NB4 (cell line): Measurements from ENCODE around the gene GMPPB.

Experiments
- DNase-seq: peaks from one replicate; pipeline ENCODE4 v3.0.0; 2010; ENCODE audit warnings: low read depth
- H3K4me3 ChIP-seq: one replicate; pipeline ENCODE4 v1.5.1; 2011; ENCODE audit warnings: mild to moderate bottlenecking, low read depth, low read length, moderate library complexity
- CTCF ChIP-seq: IDR thresholded peaks from one replicate; pipeline ENCODE4 v1.5.1; 2012; ENCODE audit warnings: low read depth, low read length
- MYC ChIP-seq: IDR thresholded peaks from 2 replicates; pipeline ENCODE4 v1.6.1; 2011; ENCODE audit warnings: low read depth, low read length
- POLR2A ChIP-seq: IDR thresholded peaks from 2 replicates; pipeline ENCODE4 v1.6.1; 2011; ENCODE audit warnings: mild to moderate bottlenecking; ENCODE audit not compliant: insufficient read length; ENCODE audit errors: extremely low read depth
- TF ChIP-seq, protein P1 (sequence below): IDR thresholded peaks from 2 replicates; pipeline ENCODE4 v1.6.1; 2011; ENCODE audit warnings: low read depth, low read length

Gene GMPPB

GRCh38 chr3:49734752-49735151 lies 11.0 kb upstream of the GMPPB start:
- TF ChIP-seq MYC (no peak), CTCF (no peak), POLR2A (no peak)
- TF ChIP-seq, protein P1, sequence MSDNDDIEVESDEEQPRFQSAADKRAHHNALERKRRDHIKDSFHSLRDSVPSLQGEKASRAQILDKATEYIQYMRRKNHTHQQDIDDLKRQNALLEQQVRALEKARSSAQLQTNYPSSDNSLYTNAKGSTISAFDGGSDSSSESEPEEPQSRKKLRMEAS: no peak
- no peak overlapping the region for H3K4me3 ChIP-seq
- no peak for DNase-seq

- DNase-seq: no peak
- TF ChIP-seq POLR2A (no peak), CTCF (no peak), MYC (no peak)
- TF ChIP-seq, protein P1: no peak
- no peak overlapping the region for H3K4me3 ChIP-seq
These were observed 9.8 kb upstream of the GMPPB start for GRCh38 chr3:49733551-49733950.

DNA sequence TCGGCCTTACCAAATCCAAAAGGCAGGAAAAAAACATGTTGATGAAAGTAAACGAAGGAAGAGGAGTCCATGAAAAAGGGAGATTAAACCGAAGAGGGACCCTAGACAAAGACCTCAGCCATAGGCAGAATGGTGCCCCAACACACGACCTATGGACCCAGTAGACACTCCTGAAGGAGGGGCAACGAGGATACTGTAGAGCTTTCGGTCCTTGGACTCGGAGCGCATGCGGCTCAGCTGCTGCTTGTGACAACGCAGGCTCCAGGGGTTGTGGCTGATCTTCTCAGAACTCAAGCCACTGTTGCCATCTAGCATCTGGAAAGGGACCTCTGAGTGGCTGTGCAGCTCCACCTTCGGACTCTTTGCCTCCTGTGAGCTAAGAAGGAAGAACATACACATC lies 8.8 kb upstream of the GMPPB start:
- H3K4me3 ChIP-seq: no peak overlapping the region
- DNase-seq: no peak
- TF ChIP-seq POLR2A (no peak), MYC (no peak)
- TF ChIP-seq, protein P1: no peak

DNA sequence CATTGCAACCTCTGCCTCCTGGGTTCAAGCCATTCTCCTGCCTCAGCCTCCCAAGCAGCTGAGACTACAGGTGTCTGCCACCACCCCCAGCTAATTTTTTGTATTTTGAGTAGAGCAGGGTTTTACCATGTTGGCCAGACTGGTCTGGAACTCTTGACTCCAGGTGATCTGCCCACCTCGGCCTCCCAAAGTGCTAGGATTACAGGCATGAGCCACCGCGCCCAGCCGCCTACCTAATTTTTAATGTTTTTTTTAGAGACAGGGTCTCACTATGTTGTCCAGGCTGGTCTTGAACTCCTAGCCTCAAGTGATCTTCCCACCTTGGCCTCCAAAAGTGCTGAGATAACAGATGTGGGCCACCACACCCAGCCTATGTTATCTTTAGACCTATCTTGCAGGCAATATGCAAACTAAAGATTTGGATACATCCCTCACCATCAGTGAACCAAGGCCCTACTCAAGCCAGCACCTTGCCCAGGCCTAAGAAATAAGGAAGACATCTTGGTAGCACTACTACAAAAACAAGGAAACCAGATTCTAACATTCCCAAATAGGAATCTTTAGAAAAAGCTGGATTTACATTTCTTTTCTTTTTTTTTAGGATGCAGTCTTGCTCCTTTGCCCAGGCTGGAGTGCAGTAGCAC lies 6.3 kb upstream of the GMPPB start:
- DNase-seq: no peak
- no peak for TF ChIP-seq POLR2A
- TF ChIP-seq MYC: no peak
- TF ChIP-seq CTCF: no peak
- TF ChIP-seq, protein P1: no peak
- H3K4me3 ChIP-seq: no peak overlapping the region

GRCh38 chr3:49727924-49728361 lies 4.2 kb upstream of the GMPPB start:
- no peak for TF ChIP-seq CTCF
- no peak for TF ChIP-seq MYC
- no peak for TF ChIP-seq POLR2A
- TF ChIP-seq, protein P1: no peak
- DNase-seq: no peak
- no peak overlapping the region for H3K4me3 ChIP-seq

DNA sequence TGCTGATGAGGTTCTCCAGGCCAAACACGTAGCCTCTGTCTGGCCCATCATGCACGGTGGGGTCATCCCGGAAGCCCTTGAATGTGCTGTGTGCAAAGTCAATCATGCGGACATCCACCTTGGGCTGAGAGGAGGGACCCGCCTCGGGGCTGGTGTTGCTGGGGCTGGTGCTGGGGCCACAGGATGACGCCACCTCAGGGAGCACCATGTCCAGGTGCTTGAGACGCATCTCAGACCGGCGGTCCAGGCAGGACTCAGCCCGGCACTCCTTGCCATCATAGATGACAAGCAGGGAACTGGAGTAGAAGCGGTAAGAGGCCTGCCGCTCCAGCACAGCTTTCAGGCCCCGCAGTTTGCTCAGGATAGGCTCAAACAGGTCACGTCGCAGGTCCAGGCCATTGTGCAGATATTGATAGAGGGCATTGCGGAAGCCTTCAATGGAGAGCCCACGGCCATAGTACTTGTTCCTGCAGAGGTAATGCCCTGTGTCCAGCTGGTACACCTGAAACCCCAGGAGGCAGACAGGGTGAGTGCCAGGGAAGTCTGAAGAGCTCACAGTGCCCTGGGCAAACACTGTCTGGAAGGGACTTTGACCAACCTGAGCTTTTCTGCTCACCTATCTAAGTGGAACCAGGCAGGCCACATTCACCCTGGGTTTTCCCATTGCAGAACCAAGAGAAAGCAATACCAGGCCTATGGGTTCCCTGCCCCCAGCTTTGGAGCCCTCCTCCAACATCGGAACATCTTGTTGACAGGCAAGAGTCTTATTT lies 3.6 kb upstream of the GMPPB start:
- H3K4me3 ChIP-seq: no peak overlapping the region
- DNase-seq: no peak
- TF ChIP-seq MYC: no peak
- TF ChIP-seq POLR2A: no peak
- no peak for TF ChIP-seq CTCF
- TF ChIP-seq, protein P1: no peak
